GM21576 (cell line): ENCODE data around the gene SPDYE2B.
"Not testable (repeated sequence)": the region's sequence is repeated elsewhere in the genome, so short reads cannot be mapped to it uniquely, and the experiment has no call there.

ENCODE experiments used
- ATAC-seq: cut with Tn5 transposase; IDR thresholded peaks from one replicate; pipeline ENCODE4 v1.9.1; 2021; ENCODE audit warnings: mild to moderate bottlenecking, moderate library complexity; ENCODE audit not compliant: unreplicated experiment

Gene SPDYE2B

DNA sequence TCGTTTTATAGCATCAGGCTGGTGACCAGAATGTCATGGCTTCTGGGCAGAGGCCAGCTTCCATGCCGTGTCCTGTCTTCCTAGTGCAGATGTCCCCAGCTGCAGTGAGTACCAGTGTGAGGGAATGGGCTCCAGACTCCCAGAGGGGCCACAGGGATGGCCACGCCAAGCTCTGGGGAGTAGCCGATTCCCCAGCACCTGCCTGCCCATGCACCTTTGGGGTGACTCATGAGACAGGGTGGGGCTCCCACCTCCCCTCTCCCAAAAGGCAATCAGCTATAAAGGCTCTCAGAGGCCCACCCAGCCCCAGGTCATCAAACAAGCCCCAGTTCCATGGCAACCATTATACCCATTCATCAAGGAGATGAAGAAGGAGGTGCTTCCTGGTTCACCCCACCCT is at the start of gene SPDYE2B:
TSS of gene SPDYE2B (plus strand) at position 396 of the 400 bp plus-strand sequence. CDS start 2,030 bp downstream, outside the sequence.
- not testable (repeated sequence) for ATAC-seq

GRCh38 chr7:102602317-102602716 is 47.8 kb upstream of the SPDYE2B start:
- ATAC-seq, result not testable (repeated sequence)

- not testable (repeated sequence) for ATAC-seq
These were observed 45.5 kb upstream of the SPDYE2B start for GRCh38 chr7:102604431-102605145.

DNA sequence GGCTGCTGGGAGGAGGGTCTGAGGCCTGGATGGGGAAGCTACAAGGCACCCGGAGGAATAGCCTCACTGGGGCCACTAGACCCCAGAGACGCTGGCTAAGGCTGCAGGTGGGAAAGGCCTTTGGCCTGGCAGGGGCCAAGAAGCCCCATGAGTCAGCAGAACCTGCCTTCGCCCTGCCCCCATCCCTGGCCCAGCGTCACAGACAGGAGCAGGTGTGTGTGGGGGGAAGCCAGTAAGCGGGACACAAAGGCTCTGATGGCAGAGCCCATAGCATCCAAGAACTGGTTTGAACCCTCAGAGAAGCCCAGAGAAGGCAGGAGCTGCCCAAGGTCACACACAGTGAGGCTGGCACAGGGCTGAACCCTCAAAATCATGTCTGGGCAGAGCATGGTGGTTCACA is 43.3 kb upstream of the SPDYE2B start:
- ATAC-seq, result not testable (repeated sequence)

GRCh38 chr7:102609734-102610133 is 40.4 kb upstream of the SPDYE2B start:
- not testable (repeated sequence) for ATAC-seq

- ATAC-seq, result not testable (repeated sequence)
These were observed 39.7 kb upstream of the SPDYE2B start for GRCh38 chr7:102610441-102610840.

- peak; percentile 34 for ATAC-seq
These were observed 39.0 kb upstream of the SPDYE2B start for GRCh38 chr7:102611013-102611674.

DNA sequence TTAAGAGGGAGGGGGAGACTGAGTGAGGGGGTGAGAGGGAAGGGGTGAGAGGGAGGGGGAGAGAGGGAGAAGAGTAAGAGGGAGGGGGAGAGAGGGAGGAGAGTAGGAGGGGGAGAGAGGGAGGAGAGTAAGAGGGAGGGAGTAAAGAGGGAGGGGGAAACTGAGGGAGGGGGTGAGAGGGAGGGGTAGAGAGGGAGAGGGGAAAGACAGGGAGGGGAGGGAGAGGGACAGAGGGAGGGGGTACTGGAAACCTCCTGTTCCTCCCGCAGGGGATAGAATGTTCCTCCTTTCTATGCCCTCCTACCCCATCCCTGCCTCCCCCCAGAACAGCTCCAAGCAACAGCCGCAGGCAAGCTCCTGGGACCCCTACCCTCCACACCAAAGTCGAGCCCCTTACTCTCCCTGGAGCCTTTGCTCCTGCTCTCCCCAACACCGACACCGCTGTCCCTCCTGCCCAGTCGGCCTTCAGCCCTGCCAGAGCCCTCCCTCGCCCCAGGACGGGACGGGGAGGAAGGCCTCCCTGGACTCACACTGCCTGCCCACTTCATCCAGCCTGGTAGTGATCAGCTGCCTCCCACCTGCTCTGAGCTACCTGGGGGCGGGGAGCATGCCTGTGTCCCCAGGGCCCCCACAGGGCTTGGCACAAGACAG is 38.3 kb upstream of the SPDYE2B start:
- ATAC-seq, result not testable (repeated sequence)

DNA sequence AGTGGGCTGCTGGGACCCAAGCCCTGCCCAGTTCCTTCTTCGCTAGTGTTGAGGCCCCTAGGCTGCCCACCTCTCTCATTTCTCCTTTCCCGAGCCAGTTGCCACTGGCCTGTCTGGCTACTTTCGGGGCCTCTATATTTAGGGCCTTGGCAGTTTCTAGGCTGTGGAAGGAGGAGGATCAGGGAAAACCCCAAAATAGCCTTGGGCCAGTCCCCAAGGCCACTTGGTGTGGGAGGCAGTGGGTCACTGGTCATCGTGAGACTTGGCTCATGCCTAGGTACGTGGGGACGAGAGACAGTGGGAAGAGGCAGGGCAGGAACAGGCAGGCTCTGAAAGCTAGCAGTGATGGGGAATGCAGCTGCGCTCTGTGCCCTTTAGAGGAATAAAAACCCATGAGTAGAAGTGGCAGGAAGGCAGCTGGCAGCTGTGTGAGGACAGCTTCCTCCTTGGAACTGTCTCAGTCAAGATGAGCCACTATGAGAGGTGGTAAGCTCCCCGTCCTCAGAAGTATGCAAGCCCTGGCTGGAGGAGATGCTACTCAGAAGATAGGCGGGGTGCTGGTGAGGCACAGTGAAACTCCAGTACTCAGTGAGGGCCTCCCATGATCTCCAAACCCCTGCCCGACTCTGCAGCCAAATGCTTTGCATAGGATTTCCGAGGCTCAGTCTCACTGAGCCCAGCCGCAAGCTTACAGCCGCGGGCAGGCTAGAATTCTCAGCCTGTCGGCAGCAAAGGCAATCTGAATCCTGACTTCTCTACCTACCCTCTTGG is 36.4 kb upstream of the SPDYE2B start:
- ATAC-seq, result peak; percentile 65

GRCh38 chr7:102614346-102614697 is 35.8 kb upstream of the SPDYE2B start:
- peak; percentile 21 for ATAC-seq

DNA sequence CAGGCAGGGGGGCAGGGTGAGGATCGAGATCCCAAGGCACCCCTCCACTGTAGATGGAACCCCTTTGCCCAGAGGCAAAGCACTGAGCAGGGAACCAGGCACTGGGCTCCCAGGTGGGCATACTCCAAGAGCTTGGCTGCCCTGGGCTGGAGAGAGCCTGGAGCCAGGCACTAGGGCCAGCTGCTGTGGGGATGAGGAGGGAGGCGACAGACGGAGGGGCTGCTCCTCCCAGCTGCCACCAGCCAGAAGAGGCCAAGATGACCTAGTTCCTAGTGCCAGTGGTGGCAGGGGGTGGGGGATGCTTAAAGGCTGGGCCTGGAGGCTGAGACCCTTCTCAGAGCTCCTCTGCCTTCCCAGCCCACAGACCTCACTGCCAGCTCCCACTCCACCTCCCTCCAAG is 35.2 kb upstream of the SPDYE2B start:
- not testable (repeated sequence) for ATAC-seq

- ATAC-seq, result peak; percentile 23
These were observed 34.2 kb upstream of the SPDYE2B start for GRCh38 chr7:102615930-102616329.

GRCh38 chr7:102616507-102617125 is 33.5 kb upstream of the SPDYE2B start, which contains the start of gene RASA4:
TSS of gene RASA4 (minus strand) at chr7:102616756. CDS start at chr7:102616689, 67 bp downstream.
- peak; percentile 48 for ATAC-seq

DNA sequence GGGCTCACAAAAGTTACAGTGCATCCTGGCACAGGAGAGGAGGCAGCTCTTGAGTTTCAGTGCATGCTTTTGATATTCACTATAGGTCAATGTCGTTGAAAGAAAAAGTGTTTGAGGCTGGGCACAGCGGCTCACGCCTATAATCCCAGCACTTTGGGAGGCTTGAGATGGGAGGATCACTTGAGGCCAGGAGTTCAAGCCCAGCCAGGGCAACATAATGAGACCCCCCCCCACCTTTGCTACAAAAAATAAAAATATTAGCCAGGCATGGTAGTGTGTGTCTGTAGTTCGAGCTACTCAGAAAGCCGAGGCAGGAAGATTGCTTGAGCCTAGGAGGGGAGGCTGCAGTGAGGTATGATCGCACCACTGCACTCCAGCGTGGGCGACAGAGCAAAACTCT is 32.0 kb upstream of the SPDYE2B start:
- not testable (repeated sequence) for ATAC-seq

GRCh38 chr7:102627271-102627904 is 22.7 kb upstream of the SPDYE2B start:
- not testable (repeated sequence) for ATAC-seq

DNA sequence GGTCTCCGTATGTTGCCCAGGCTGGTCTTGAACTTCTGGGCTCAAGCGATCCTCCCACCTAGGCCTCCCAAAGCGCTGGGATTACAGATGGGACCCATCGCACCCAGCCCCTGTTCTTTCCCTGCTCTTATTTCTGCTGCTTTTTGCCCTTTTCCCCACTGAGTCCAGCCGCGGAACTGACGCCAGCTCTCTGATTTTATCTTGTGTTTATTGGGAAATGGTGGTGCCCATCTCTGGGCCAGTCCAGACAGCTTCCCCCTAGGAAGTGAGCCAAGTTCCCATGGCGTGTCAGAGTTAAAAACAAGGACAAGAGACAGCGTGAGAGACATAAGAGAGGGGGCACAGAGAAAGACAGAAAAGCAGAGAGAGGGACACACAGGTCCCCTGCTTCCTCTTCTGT is 19.5 kb upstream of the SPDYE2B start:
- not testable (repeated sequence) for ATAC-seq

- not testable (repeated sequence) for ATAC-seq
These were observed 15.8 kb upstream of the SPDYE2B start for GRCh38 chr7:102634299-102634698.

GRCh38 chr7:102635354-102635753 is 14.8 kb upstream of the SPDYE2B start:
- ATAC-seq, result not testable (repeated sequence)

DNA sequence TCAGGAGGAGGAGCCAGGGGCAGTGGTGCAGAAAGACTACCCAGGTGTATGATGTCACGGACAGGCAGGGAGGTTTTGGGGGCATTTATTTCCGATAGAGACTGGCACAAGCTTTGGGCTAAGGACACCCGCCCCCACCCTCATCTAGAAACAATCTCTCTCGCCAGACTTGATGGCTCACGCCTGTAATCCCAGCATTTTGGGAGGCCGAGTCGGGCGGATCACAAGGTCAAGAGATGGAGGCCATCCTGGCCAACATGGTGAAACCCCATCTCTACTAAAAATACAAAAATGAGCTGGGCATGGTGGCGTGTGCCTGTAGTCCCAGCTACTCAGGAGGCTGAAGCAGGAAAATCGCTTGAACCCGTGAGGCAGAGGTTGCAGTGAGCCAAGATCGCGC is 13.2 kb upstream of the SPDYE2B start:
- not testable (repeated sequence) for ATAC-seq

DNA sequence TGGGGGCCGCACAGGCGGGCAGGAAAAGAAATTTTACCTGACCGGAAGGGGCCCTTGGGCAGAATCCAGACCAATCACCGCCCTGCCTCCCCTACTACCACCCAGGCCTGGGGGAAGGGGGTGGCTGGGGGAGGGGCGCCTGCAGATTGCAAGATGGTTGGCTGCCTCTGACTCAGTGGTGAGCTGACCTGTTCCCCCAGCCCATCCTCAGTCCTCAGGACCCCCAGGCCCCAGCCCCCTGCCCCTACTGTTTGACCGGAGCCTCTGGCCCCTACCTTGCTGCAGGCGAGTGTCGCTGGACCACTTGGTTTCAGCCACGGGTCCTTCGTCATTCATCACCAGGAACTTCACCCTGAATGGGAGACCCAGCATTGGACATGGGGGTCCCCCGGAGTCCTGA is 11.3 kb upstream of the SPDYE2B start:
- not testable (repeated sequence) for ATAC-seq
